C4-2B (cell line): ENCODE measurements around the gene PGS1.

ENCODE experiments used
- CTCF ChIP-seq: fragments of 450-650 bp; conservative IDR thresholded peaks from 2 replicates; pipeline ENCODE4 v1.5.1; 2017; ENCODE audit warnings: mild to moderate bottlenecking
- ZFX ChIP-seq: fragments of 450-650 bp; IDR thresholded peaks from 2 replicates; pipeline ENCODE4 v1.6.1; 2017

DNA sequence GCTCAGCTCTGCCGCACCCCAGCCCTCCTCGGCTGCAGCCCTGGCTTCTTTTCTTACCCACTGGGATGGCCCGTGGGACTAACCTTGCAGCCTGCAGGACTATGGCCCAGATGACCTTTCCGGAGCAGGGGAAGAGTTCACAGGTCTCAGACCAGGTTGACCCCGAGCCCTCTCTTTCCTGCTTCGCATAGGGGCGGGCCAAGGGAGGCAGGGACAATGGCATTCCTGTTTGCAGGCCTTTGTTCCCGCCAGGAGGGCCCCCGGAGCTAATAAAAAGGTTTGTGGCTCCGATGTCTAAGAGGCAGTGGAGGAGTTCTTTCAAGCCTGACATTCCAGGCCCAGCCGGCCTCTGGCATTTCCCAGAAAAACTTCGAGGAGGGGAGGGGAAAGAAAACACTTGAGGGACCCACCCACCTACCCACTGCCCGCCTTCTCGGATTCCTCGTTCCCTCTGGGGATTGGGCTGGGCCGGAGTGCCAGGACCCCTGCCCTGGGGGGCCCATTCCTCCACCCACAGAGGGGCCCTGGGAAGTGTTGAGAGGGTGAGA, 12.8 kb upstream of the PGS1 start:
- TF ChIP-seq CTCF (no peak), ZFX (no peak)
